HEK293 (cell line): Measurements from ENCODE around the gene MCM5.
A peak's percentile ranks its signal among the peaks of the same experiment; 100 is the strongest.

Source experiments
- ELK4 ChIP-seq: IDR thresholded peaks from 2 replicates; pipeline ENCODE4 v1.6.1; 2011; ENCODE audit warnings: mild to moderate bottlenecking, low read depth, low read length, borderline replicate concordance
- HOXD13 ChIP-seq: sonication (generic); formaldehyde crosslinking; IDR thresholded peaks from 2 replicates; pipeline ENCODE4 v1.8.0; 2022; ENCODE audit warnings: missing genetic modification reagents, borderline replicate concordance
- KLF8 ChIP-seq: fragments of 450-650 bp; formaldehyde crosslinking; IDR thresholded peaks from 2 replicates; pipeline ENCODE4 v1.5.1; 2016; ENCODE audit warnings: missing biosample characterization, missing genetic modification characterization
- PBX3 ChIP-seq: sonication (generic); formaldehyde crosslinking; IDR thresholded peaks from 2 replicates; pipeline ENCODE4 v1.8.1; 2022; ENCODE audit warnings: mild to moderate bottlenecking, moderate library complexity, missing genetic modification reagents
- PRDM6 ChIP-seq: fragments of 450-650 bp; formaldehyde crosslinking; IDR thresholded peaks from 2 replicates; pipeline ENCODE4 v1.5.1; 2017; ENCODE audit warnings: missing biosample characterization, missing genetic modification characterization
- SETDB1 ChIP-seq: IDR thresholded peaks from one replicate; pipeline ENCODE4 v1.6.1; 2017; ENCODE audit warnings: mild to moderate bottlenecking, low read length, moderate library complexity, mixed read lengths; ENCODE audit not compliant: insufficient read length
- YY1 ChIP-seq: fragments of 450-650 bp; formaldehyde crosslinking; IDR thresholded peaks from 2 replicates; pipeline ENCODE4 v1.5.1; 2018; ENCODE audit warnings: missing biosample characterization, missing genetic modification characterization
- YY2 ChIP-seq: fragments of 450-650 bp; formaldehyde crosslinking; IDR thresholded peaks from 2 replicates; pipeline ENCODE4 v1.5.1; 2016; ENCODE audit warnings: missing biosample characterization, missing genetic modification characterization
- ZBTB20 ChIP-seq: fragments of 450-650 bp; formaldehyde crosslinking; IDR thresholded peaks from 2 replicates; pipeline ENCODE4 v1.5.1; 2016; ENCODE audit warnings: missing biosample characterization, missing genetic modification characterization
- ZBTB48 ChIP-seq: fragments of 450-650 bp; formaldehyde crosslinking; IDR thresholded peaks from 2 replicates; pipeline ENCODE4 v1.5.1; 2016; ENCODE audit warnings: missing biosample characterization, missing genetic modification characterization
- ZFP3 ChIP-seq: fragments of 450-650 bp; formaldehyde crosslinking; IDR thresholded peaks from 2 replicates; pipeline ENCODE4 v1.5.1; 2016; ENCODE audit warnings: low read depth, missing biosample characterization, missing genetic modification characterization
- ZFP41 ChIP-seq: fragments of 450-650 bp; formaldehyde crosslinking; IDR thresholded peaks from 2 replicates; pipeline ENCODE4 v1.5.1; 2016; ENCODE audit warnings: missing biosample characterization, missing genetic modification characterization, borderline replicate concordance
- ZNF10 ChIP-seq: fragments of 450-650 bp; formaldehyde crosslinking; IDR thresholded peaks from 2 replicates; pipeline ENCODE4 v1.5.1; 2017; ENCODE audit warnings: missing biosample characterization, missing genetic modification characterization
- ZNF114 ChIP-seq: fragments of 450-650 bp; formaldehyde crosslinking; IDR thresholded peaks from 2 replicates; pipeline ENCODE4 v1.5.0; 2017; ENCODE audit warnings: missing biosample characterization, missing genetic modification characterization
- ZNF138 ChIP-seq: fragments of 450-650 bp; formaldehyde crosslinking; IDR thresholded peaks from 2 replicates; pipeline ENCODE4 v1.5.1; 2016; ENCODE audit warnings: missing biosample characterization, missing genetic modification characterization, borderline replicate concordance
- ZNF146 ChIP-seq: fragments of 450-650 bp; formaldehyde crosslinking; IDR thresholded peaks from 2 replicates; pipeline ENCODE4 v1.5.1; 2016; ENCODE audit warnings: missing biosample characterization, missing genetic modification characterization
- ZNF157 ChIP-seq: fragments of 450-650 bp; formaldehyde crosslinking; IDR thresholded peaks from 2 replicates; pipeline ENCODE4 v1.5.1; 2016; ENCODE audit warnings: missing biosample characterization, missing genetic modification characterization
- ZNF174 ChIP-seq: fragments of 450-650 bp; formaldehyde crosslinking; IDR thresholded peaks from 2 replicates; pipeline ENCODE4 v1.5.0; 2017; ENCODE audit warnings: missing biosample characterization, mild to moderate bottlenecking, missing genetic modification characterization
- ZNF223 ChIP-seq: fragments of 450-650 bp; formaldehyde crosslinking; IDR thresholded peaks from 2 replicates; pipeline ENCODE4 v1.5.1; 2016; ENCODE audit warnings: missing biosample characterization, missing genetic modification characterization
- ZNF292 ChIP-seq: fragments of 450-650 bp; formaldehyde crosslinking; IDR thresholded peaks from 2 replicates; pipeline ENCODE4 v1.5.1; 2016; ENCODE audit warnings: low read depth, missing biosample characterization, missing genetic modification characterization, borderline replicate concordance
- ZNF354C ChIP-seq: fragments of 450-650 bp; formaldehyde crosslinking; IDR thresholded peaks from 2 replicates; pipeline ENCODE4 v1.5.1; 2016; ENCODE audit warnings: missing biosample characterization, missing genetic modification characterization, low read depth, borderline replicate concordance
- ZNF394 ChIP-seq: fragments of 450-650 bp; formaldehyde crosslinking; IDR thresholded peaks from 2 replicates; pipeline ENCODE4 v1.5.1; 2016; ENCODE audit warnings: missing biosample characterization, missing genetic modification characterization, mild to moderate bottlenecking, moderate library complexity, borderline replicate concordance
- ZNF398 ChIP-seq: fragments of 450-650 bp; formaldehyde crosslinking; IDR thresholded peaks from 2 replicates; pipeline ENCODE4 v1.5.1; 2017; ENCODE audit warnings: missing biosample characterization, missing genetic modification characterization
- ZNF580 ChIP-seq: fragments of 450-650 bp; formaldehyde crosslinking; IDR thresholded peaks from 2 replicates; pipeline ENCODE4 v1.5.1; 2016; ENCODE audit warnings: missing biosample characterization, missing genetic modification characterization
- ZNF596 ChIP-seq: fragments of 450-650 bp; IDR thresholded peaks from 2 replicates; pipeline ENCODE4 v1.5.0; 2018; ENCODE audit warnings: missing biosample characterization, mild to moderate bottlenecking, missing genetic modification characterization, moderate library complexity
- ZNF624 ChIP-seq: fragments of 450-650 bp; formaldehyde crosslinking; IDR thresholded peaks from 2 replicates; pipeline ENCODE4 v1.5.1; 2017; ENCODE audit warnings: missing biosample characterization, missing genetic modification characterization
- ZNF692 ChIP-seq: fragments of 450-650 bp; formaldehyde crosslinking; IDR thresholded peaks from 2 replicates; pipeline ENCODE4 v1.5.1; 2016; ENCODE audit warnings: missing biosample characterization, missing genetic modification characterization
- ZNF707 ChIP-seq: fragments of 450-650 bp; formaldehyde crosslinking; IDR thresholded peaks from 2 replicates; pipeline ENCODE4 v1.5.1; 2016; ENCODE audit warnings: missing biosample characterization, missing genetic modification characterization
- ZNF76 ChIP-seq: fragments of 450-650 bp; formaldehyde crosslinking; IDR thresholded peaks from 2 replicates; pipeline ENCODE4; 2016; ENCODE audit warnings: low read depth, missing biosample characterization, missing genetic modification characterization, borderline replicate concordance
- ZNF843 ChIP-seq: fragments of 450-650 bp; formaldehyde crosslinking; IDR thresholded peaks from 2 replicates; pipeline ENCODE4 v1.5.1; 2016; ENCODE audit warnings: missing biosample characterization, missing genetic modification characterization
- ZSCAN5A ChIP-seq: fragments of 450-650 bp; formaldehyde crosslinking; IDR thresholded peaks from 2 replicates; pipeline ENCODE4 v1.5.1; 2016; ENCODE audit warnings: missing biosample characterization, missing genetic modification characterization

MCM5 gene

GRCh38 chr22:35376728-35377472 lies 23.0 kb upstream of the MCM5 start (continued):
- TF ChIP-seq PRDM6 (tag by site-specific recombination) (no peak), ZNF292 (tag by site-specific recombination) (no peak), YY1 (no peak), ZNF596 (tag by site-specific recombination) (no peak), KLF8 (tag by site-specific recombination) (peak; percentile 48; the same call in 1 of the 2 replicates), ZNF580 (tag by site-specific recombination) (no peak), ZNF114 (tag by site-specific recombination) (no peak), ZFP3 (tag by site-specific recombination) (no peak), SETDB1 (no peak), ZNF398 (tag by site-specific recombination) (peak; percentile 38; the same call in 1 of the 2 replicates), ZNF624 (tag by site-specific recombination) (no peak), ZBTB20 (tag by site-specific recombination) (no peak), ZNF394 (tag by site-specific recombination) (peak; percentile 74; the same call in 1 of the 2 replicates), ZNF223 (tag by site-specific recombination) (no peak), ZNF10 (tag by site-specific recombination) (no peak), ZNF146 (tag by site-specific recombination) (no peak), ZNF692 (peak; percentile 54), ZNF138 (tag by site-specific recombination) (no peak), ZNF707 (tag by site-specific recombination) (no peak), HOXD13 (no peak), ZSCAN5A (tag by site-specific recombination) (peak; percentile 68; the same call in 1 of the 2 replicates), ZFP41 (no peak), ELK4 (no peak), ZNF174 (tag by site-specific recombination) (no peak), ZNF843 (no peak), YY2 (no peak), ZBTB48 (0 out of 2 replicates have a peak, but pooled peaks have one; percentile 47), PBX3 (CRISPR knock-in tag) (no peak), ZNF157 (peak; percentile 62; the same call in 1 of the 2 replicates), ZNF354C (no peak), ZNF76 (tag by site-specific recombination) (0 out of 2 replicates have a peak, but pooled peaks have one; percentile 12)
